SW 1271 (cell line): ENCODE results near the gene CLEC4A.
A peak's percentile ranks its signal among the peaks of the same experiment; 100 is the strongest.
"Not testable (repeated sequence)": the region's sequence is repeated elsewhere in the genome, so short reads cannot be mapped to it uniquely, and the experiment has no call there.

ENCODE experiments used
- DNase-seq, 2 experiments: peaks; one replicate each; lab custom pipeline; 2025; lab: John Stamatoyannopoulos, UW

Gene CLEC4A

DNA sequence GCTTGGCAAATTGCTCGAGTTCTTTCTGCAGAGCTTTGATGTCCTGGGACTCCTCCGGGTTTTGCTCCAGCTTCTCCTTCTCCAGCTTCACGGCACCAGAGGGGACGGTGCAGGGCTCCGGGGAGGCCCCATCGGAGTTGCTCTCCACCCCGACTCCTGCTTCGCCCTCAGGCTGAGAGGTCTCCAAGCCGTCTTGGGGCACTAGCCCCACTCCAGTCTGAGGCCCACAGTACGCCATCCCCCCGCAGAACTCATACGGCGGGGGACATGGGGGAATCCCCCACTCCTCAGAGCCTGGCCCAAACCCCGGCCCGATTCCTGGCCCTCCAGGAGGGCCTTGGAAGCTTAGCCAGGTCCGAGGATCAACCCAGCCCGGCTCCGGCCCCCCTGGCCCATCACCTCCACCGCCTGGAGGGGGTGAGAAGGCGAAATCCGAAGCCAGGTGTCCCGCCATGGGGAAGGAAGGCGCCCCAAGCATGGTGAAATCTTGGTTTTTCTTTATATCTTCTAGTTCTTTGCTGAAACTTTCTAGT is 11.0 kb downstream of the CLEC4A start:
- not testable (repeated sequence) for DNase-seq

DNA sequence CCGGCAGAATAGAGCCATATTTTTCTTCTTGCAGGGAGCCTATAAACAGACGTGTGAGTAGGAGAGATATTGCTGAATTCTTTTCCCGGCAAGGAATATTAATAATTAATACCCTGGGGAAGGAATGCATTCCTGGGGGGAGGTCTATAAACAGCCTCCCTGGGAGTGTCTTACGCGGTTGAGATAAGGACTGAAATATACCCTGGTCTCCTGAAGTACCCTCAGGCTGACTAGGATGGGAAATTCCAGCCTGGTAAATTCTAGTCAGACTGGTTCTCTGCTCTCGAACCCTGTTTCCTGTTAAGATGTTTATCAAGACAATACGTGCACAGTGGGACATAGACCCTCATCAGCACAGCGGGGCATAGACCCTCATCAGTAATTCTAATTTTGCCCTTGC is 18.2 kb downstream of the CLEC4A start:
- DNase-seq: not testable (repeated sequence)

DNA sequence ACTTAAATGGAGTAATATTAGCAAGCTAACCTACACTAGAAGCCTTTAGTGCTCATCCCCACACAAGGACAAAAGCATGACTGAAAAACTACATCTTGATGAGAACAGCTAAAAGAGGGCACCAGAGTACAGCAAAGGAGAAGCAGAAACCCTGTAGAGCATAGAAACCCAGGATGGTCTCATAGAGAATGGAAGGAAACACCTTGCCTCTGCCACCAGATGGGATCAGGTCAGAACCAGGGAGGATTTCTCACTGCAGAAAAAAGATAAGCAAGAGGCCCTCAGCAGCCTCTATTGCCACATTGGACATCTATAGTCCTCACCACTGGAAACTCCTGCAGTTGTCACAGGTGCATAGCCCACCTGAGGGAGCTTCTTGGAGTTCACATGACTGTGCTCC is 19.8 kb downstream of the CLEC4A start:
- DNase-seq: no peak

DNA sequence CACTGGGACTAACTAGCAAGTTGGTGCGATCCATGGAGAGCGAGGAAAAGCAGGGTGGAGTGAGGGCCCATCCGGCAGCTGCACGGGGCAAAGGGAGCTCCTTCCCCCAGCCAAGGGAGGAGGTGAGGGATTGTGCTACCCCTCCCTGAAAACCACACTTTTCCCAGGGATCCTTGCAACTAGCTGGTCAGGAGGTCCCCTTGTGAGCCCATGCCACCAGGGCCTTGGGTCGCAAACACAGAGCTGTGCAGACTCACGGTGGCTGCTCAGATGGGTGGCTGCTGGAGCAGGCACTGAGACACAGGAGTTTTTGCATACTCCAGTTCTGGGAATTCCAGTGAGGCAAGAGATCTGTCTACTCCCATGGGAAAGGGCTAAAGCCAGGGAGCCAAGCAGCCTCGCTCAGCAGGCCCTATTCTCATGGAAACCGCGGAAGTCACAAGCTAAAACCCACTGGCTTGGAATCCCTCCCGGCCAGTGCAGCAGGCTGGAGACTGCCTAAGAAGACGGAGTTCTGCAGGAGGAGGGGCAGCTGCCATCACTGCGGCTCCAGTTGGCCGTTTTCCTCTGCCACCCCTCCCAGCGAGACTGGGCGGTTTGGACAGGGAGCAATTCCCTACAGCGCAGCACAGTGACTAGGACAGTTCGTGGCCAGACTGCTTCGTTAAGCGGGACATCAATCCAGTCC is 22.5 kb downstream of the CLEC4A start:
- no peak for DNase-seq

DNA sequence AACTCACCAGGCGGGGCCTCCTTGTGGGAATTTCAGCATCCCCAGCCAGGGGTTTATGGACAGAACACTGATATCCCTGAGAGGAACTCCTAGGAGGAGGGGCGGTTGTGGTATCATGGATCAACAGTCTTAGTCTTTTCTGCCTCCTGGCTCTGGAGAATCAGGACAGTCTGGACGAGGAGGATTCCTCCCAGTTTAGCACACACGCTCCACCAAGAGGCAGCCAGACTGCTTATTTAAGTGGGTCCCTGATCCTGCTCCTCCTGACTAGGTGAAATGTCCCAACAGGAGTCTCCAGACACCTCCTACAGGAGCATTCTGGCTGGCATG is 23.0 kb downstream of the CLEC4A start:
- no peak for DNase-seq

DNA sequence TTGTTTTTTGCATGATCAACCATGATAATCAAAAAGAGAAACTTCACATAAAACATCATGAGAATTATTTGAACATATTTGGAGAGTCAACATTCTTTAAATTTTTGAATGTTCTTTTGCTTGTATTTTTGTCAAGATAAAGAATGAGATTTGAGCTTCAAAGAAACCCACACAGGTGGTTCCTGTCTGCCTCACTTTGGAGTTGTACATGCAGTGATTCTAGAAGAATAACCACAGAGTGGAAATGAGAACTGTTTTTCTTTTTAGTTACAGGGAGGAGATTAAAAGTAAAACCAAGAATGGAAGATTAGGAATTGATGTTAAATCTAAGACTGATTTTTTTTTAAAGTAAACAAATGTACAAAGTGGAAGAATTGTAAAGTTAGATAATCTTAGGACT is 31.1 kb downstream of the CLEC4A start:
- no peak for DNase-seq

DNA sequence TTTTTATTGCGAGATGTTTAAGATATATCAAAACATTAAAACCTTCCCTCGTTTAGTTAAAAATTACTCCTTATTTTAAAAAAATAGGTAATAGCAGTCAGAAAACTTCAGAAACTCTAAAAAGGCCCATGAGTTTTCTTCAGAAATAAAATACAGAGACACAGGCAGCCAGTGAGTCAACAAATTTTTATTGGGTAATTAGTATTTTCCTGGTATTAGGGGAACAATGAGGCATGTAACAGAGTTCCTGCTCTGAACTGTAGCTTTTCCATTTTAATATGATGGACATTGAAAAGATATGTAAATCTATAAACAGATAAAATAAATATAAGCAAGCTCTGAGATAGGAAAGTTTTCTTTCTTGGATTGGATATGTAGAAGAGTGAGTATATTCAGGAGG is 33.0 kb downstream of the CLEC4A start:
- DNase-seq: no peak

DNA sequence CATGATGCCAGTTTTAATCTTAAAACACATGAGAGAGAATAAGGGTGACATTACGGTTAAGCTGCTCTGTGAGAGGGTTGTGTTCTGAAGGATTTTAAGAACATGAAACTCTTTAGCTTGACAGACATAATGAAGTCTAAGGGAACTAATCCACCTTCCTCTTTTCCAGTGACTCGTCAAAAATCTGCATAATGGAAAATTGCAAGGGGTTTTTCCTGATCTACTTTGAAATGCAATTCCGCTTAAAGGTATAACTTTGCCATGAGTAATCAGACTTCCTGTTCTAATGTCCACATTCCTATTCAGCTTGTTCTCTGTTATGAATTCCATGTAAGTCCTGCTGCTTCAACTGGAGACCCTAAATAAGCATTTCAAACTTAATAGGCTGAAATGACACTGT is 33.4 kb downstream of the CLEC4A start, which contains the start of gene ZNF705A:
Gene ZNF705A, plus strand, starts transcription at position 171 of the 400 bp plus-strand sequence. CDS start 15,611 bp downstream, outside the sequence.
- peak; percentile 53 to 87 for DNase-seq

DNA sequence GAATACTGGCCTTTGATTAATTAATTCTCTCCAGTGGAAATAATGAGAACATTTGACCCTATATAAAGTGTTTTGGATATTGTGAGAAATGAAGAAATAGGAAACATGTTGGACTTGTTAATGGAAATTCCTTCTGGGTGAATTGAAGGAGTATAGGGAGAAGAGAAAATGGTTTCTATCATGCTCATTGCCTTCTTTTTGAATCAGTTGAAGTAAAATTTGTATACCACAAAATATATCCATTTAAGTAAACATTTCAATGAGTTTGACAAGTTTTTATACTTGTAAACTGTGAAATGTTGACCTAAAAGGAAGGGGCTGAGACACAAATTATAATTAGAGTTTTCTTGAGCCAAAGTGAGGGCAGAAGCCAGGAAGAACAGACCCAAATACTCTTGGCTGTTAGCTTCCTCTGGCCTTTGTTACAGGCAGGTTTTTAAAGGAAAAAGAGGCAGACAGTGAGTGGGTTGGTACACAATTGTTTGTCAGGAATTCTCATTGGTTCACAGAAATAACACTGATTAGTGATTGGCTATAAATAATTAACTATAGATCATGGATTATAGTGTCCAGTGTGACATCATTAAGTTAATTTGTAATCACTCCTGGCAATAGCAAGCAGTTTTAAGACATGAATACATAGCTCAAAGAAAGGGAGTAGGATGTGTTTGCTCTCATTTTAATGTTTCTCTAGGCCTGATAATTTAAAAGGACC is 34.2 kb downstream of the CLEC4A start:
- peak in 1 of 2 experiments; percentile 14 for DNase-seq

DNA sequence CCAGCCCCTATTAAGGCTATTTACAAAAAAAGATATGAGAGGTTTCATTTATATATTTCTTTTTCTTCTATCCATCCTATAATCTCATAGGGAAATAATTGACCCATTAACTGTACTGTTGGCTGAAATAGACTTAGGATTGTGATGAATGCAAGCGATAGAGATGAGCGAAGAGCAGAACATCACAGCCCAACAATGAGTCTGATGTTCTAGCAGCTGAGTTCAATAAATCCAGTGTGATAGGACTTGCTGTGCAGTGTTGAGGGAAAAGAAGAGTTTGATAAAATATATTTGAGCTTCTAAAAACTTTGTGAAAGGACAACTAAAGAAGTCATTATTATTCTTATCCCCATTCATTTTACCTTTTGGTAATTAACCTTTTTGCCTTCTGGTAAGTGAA is 49.5 kb downstream of the CLEC4A start:
- not testable (repeated sequence) for DNase-seq

DNA sequence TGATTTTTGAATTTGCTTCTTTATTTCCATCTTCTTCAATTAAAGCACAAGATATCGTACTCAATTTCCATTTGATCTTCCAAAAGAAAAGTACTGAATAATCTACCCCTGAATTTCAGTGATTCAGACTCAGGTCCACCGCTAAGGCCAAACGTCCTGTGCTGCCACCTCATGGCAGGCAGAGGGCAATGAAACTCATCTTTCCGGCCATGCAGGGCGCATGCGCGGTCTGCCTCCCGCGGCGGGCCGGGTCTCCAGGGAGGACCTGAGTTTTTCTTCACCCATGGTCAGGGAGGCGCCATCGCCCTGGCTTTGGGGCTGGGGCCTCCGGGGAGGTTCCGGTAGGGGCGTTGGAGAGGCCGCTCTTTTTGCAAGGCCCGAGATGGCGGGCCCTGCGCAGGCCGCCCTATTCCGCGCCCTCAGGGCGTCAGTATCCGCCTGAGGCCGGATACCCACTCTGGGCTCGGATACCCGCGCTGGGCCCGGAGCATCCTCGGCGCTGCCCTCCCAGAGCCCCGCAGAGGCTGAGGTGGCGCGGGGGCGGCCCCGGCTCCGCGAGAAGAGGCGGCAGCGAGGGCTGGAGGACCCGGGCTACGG is 56.7 kb downstream of the CLEC4A start:
- peak in 1 of 2 experiments; percentile 65 for DNase-seq

DNA sequence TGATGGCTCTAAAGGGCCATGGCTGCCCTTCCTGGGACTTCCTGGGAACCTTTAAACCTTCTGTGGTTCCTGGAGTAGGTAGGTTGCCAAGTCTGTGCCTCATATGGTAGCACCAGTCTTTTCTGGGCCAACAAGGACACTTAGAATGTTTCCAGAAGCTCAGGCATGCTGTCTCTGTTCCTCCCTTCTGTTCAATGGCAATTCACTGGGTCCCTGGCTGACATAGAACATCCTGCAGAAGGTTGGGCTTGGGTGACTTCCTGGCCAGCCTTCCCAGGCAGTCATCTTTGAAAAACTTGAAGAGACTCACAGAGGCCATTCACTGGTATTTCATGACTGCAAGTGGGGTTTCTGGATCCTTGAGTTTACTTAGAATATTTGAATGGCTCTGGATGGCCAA is 57.9 kb downstream of the CLEC4A start:
- not testable (repeated sequence) for DNase-seq

DNA sequence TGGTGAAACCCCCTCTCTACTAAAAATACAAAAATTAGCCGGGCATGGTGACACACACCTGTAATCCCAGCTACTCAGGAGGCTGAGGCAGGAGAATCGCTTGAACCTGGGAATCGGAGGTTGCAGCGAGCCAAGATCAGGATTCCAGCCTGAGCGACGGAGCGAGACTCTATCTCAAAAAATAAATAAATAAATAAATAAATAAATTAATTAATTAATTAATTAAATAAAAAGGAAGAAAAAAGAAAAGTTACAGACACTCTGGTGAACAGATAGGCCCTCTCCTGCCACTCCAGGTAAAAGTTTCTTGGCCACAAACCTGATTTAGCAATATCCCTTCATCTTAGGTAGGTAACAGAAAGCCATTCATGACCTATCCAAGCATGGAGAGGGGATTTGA is 59.5 kb downstream of the CLEC4A start:
- not testable (repeated sequence) for DNase-seq

DNA sequence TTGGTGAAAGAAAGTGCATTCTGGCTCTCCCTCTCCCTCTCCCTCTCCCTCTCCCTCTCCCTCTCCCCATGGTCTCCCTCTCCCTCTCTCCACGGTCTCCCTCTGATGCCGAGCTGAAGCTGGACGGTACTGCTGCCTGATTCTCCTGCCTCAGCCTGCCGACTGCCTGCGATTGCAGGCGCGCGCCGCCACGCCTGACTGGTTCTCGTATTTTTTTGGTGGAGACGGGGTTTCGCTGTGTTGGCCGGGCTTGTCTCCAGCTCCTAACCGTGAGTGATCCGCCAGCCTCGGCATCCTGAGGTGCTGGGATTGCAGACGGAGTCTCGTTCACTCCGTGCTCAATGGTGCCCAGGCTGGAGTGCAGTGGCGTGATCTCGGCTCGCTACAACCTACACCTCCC is 59.9 kb downstream of the CLEC4A start:
- not testable (repeated sequence) for DNase-seq

DNA sequence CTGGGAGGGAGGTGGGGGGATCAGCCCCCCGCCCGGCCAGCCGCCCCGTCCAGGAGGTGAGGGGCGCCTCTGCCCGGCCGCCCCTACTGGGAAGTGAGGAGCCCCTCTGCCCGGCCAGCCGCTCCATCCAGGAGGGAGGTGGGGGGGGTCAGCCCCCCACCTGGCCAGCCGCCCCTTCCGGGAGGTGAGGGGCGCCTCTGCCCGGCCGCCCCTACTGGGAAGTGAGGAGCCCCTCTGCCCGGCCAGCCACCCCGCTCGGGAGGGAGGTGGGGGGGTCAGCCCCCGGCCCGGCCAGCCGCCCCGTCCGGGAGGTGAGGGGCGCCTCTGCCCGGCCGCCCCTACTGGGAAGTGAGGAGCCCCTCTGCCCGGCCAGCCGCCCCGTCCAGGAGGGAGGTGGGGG is 60.8 kb downstream of the CLEC4A start:
- DNase-seq: not testable (repeated sequence)

DNA sequence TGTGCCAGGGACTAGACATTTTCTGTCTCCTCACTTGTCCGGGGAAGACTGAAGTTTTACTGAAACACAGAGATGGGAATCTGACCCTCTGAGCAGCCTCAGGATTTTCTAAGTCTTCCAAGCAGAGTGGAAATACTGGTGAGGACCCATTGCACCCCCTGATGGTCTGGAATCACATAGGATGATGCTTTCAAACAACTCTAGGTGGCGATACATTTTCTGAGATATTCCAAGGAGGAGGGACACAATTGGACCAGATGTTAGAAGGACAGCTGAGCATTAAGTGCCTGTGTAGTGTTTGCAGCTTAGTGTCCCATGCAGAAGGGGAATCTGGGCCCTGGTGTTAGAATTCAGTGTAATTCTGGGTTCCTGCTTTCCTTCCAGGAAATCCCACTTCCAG is 64.7 kb downstream of the CLEC4A start:
- DNase-seq: not testable (repeated sequence)
